GM18868 (cell line): ENCODE data around the gene REEP5.
"Not testable (repeated sequence)": the region's sequence is repeated elsewhere in the genome, so short reads cannot be mapped to it uniquely, and the experiment has no call there.

ENCODE experiments used
- ATAC-seq: cut with Tn5 transposase; IDR thresholded peaks from one replicate; pipeline ENCODE4 v1.9.1; 2021; ENCODE audit warnings: mild to moderate bottlenecking, moderate library complexity; ENCODE audit not compliant: unreplicated experiment

REEP5 gene

GRCh38 chr5:112933651-112934365, 11.8 kb upstream of the REEP5 start:
- ATAC-seq, result no peak

GRCh38 chr5:112933105-112933504, 11.1 kb upstream of the REEP5 start:
- no peak for ATAC-seq

- ATAC-seq, result no peak
These were observed 9.4 kb upstream of the REEP5 start for GRCh38 chr5:112931473-112931872.

GRCh38 chr5:112930082-112930344, 8.0 kb upstream of the REEP5 start:
- peak; percentile 60 for ATAC-seq

GRCh38 chr5:112929336-112930081, 7.5 kb upstream of the REEP5 start:
- ATAC-seq, result peak; percentile 66

GRCh38 chr5:112923988-112924387, 2.0 kb upstream of the REEP5 start:
- ATAC-seq, result no peak

GRCh38 chr5:112923148-112923917, 1.3 kb upstream of the REEP5 start:
- peak; percentile 40 for ATAC-seq

- peak; percentile 40 for ATAC-seq
These were observed 798 bp downstream of the REEP5 start for GRCh38 chr5:112921026-112921832.

GRCh38 chr5:112919972-112920371, 2.1 kb downstream of the REEP5 start:
- ATAC-seq, result no peak

GRCh38 chr5:112918679-112919078, 3.3 kb downstream of the REEP5 start:
- no peak for ATAC-seq

GRCh38 chr5:112918136-112918535, 3.9 kb downstream of the REEP5 start:
- no peak for ATAC-seq

GRCh38 chr5:112917453-112917995, 4.5 kb downstream of the REEP5 start:
- ATAC-seq, result no peak

GRCh38 chr5:112915831-112916230, 6.2 kb downstream of the REEP5 start:
- peak; percentile 52 for ATAC-seq

- no peak for ATAC-seq
These were observed 7.4 kb downstream of the REEP5 start for GRCh38 chr5:112914584-112914983.

GRCh38 chr5:112910529-112910928, 11.5 kb downstream of the REEP5 start:
- no peak for ATAC-seq

- ATAC-seq, result no peak
These were observed 13.2 kb downstream of the REEP5 start for GRCh38 chr5:112908854-112909253.

GRCh38 chr5:112907166-112907631, 14.8 kb downstream of the REEP5 start:
- peak; percentile 60 for ATAC-seq

GRCh38 chr5:112906637-112907036, 15.4 kb downstream of the REEP5 start:
- peak; percentile 78 for ATAC-seq

- ATAC-seq, result not testable (repeated sequence)
These were observed 17.0 kb downstream of the REEP5 start for GRCh38 chr5:112904996-112905395.

- ATAC-seq, result no peak
These were observed 19.5 kb downstream of the REEP5 start for GRCh38 chr5:112902561-112902960.

GRCh38 chr5:112895682-112896081, 26.3 kb downstream of the REEP5 start:
- no peak for ATAC-seq
